WTC11 (cell line): ENCODE results near the gene ITPR2. TPM values are rescaled to one million over a fixed set of nuclear protein-coding genes. Genes with fewer than 3 reads are reported as not detected.

ENCODE experiments used
- ATAC-seq: fragments of 200-7000 bp; cut with Tn5 transposase; 2 replicates; pipeline ENCODE4 v1.10.0; 2021; ENCODE audit warnings: mild to moderate bottlenecking, moderate library complexity
- CTCF ChIA-PET: fragments of 300-600 bp; sonication (Branson Sonifier 250); formaldehyde crosslinking; loops from one replicate; lab custom pipeline; 2021; ENCODE audit warnings: antibody characterized with exemption; lab: Charles Lee
- POLR2A ChIA-PET: fragments of 350-600 bp; sonication (Branson Sonifier 250); formaldehyde crosslinking; loops from one replicate; lab custom pipeline; 2021; ENCODE audit warnings: antibody characterized with exemption; lab: Charles Lee
- DNase-seq: peaks from one replicate; pipeline ENCODE4 v3.0.0; 2021; ENCODE audit warnings: low spot score
- H3K27ac Mint-ChIP-seq: 2 replicates; pipeline ENCODE4 v1.8.0; 2021; ENCODE audit warnings: mixed read lengths
- H3K27me3 Mint-ChIP-seq: 2 replicates; pipeline ENCODE4 v1.8.0; 2021; ENCODE audit warnings: low read depth, mild to moderate bottlenecking, moderate library complexity, mixed read lengths
- H3K36me3 Mint-ChIP-seq: 2 replicates; pipeline ENCODE4 v1.8.0; 2021; ENCODE audit warnings: mixed read lengths
- H3K4me1 Mint-ChIP-seq: 2 replicates; pipeline ENCODE4 v1.8.0; 2022; ENCODE audit warnings: mixed read lengths
- H3K4me3 Mint-ChIP-seq: 2 replicates; pipeline ENCODE4 v1.8.0; 2021; ENCODE audit warnings: mild to moderate bottlenecking, moderate library complexity, mixed read lengths
- H3K9me3 Mint-ChIP-seq: 2 replicates; pipeline ENCODE4 v1.8.0; 2021; ENCODE audit warnings: mixed read lengths
- EMX1 ChIP-seq: fragments of 250-450 bp; sonication (Bioruptor Pico); IDR thresholded peaks from 2 replicates; pipeline ENCODE4 v1.8.0; 2021; ENCODE audit warnings: mild to moderate bottlenecking
- ETV6 ChIP-seq: sonication (generic); formaldehyde crosslinking; IDR thresholded peaks from 2 replicates; pipeline ENCODE4 v1.8.1; 2022; ENCODE audit warnings: mild to moderate bottlenecking, missing genetic modification reagents
- FOXJ3 ChIP-seq: sonication (generic); formaldehyde crosslinking; IDR thresholded peaks from 2 replicates; pipeline ENCODE4 v1.9.0; 2021; ENCODE audit warnings: missing genetic modification reagents, mild to moderate bottlenecking, borderline replicate concordance
- GABPB1 ChIP-seq: sonication (generic); formaldehyde crosslinking; IDR thresholded peaks from 2 replicates; pipeline ENCODE4 v1.8.1; 2023; ENCODE audit warnings: mild to moderate bottlenecking, missing genetic modification reagents
- IRF2 ChIP-seq: sonication (generic); formaldehyde crosslinking; IDR thresholded peaks from 2 replicates; pipeline ENCODE4 v1.8.0; 2022; ENCODE audit warnings: low read depth, missing genetic modification reagents, borderline replicate concordance
- KAT7 ChIP-seq: sonication (generic); formaldehyde crosslinking; IDR thresholded peaks from 2 replicates; pipeline ENCODE4 v1.8.1; 2023; ENCODE audit warnings: missing genetic modification reagents, mild to moderate bottlenecking, borderline replicate concordance
- RORB ChIP-seq: fragments of 250-450 bp; sonication (Bioruptor Pico); IDR thresholded peaks from 2 replicates; pipeline ENCODE4 v1.9.0; 2021; ENCODE audit warnings: mild to moderate bottlenecking
- SOX15 ChIP-seq: fragments of 250-450 bp; sonication (Bioruptor Pico); IDR thresholded peaks from 2 replicates; pipeline ENCODE4 v1.9.0; 2021; ENCODE audit warnings: mild to moderate bottlenecking
- ZNF219 ChIP-seq: sonication (generic); formaldehyde crosslinking; IDR thresholded peaks from 2 replicates; pipeline ENCODE4 v1.8.0; 2023; ENCODE audit warnings: missing genetic modification reagents, mild to moderate bottlenecking, borderline replicate concordance
- ZNF232 ChIP-seq: sonication (generic); formaldehyde crosslinking; IDR thresholded peaks from 2 replicates; pipeline ENCODE4 v1.8.0; 2022; ENCODE audit warnings: mild to moderate bottlenecking, missing genetic modification reagents
- ZNF317 ChIP-seq: sonication (generic); formaldehyde crosslinking; IDR thresholded peaks from 2 replicates; pipeline ENCODE4 v1.8.1; 2023; ENCODE audit warnings: low read depth, mild to moderate bottlenecking, moderate library complexity, missing genetic modification reagents, borderline replicate concordance
- total RNA-seq: library from RNA; stranded (reverse); gene quantifications from 3 replicates; pipeline ENCODE4 v1.2.3, GENCODE V29; 2021
- TF ChIP-seq, protein P1 (sequence below): sonication (generic); formaldehyde crosslinking; IDR thresholded peaks from 2 replicates; pipeline ENCODE4 v1.8.1; 2022; ENCODE audit warnings: mild to moderate bottlenecking, moderate library complexity, missing genetic modification reagents
- TF ChIP-seq, protein P2 (sequence below): sonication (generic); formaldehyde crosslinking; IDR thresholded peaks from 2 replicates; pipeline ENCODE4 v1.8.0; 2022; ENCODE audit warnings: mild to moderate bottlenecking, missing genetic modification reagents
- TF ChIP-seq, protein P3 (sequence below): sonication (generic); formaldehyde crosslinking; IDR thresholded peaks from 2 replicates; pipeline ENCODE4 v1.8.0; 2022; ENCODE audit warnings: mild to moderate bottlenecking, missing genetic modification reagents
- TF ChIP-seq, protein P4 (sequence below): fragments of 250-450 bp; sonication (Bioruptor Pico); IDR thresholded peaks from 2 replicates; pipeline ENCODE4 v1.9.0; 2021; ENCODE audit warnings: mild to moderate bottlenecking
- TF ChIP-seq, protein P5 (sequence below): fragments of 200-600 bp; IDR thresholded peaks from 2 replicates; pipeline ENCODE4 v1.8.0; 2022; ENCODE audit warnings: antibody characterized with exemption
- TF ChIP-seq, protein P6 (sequence below): fragments of 250-450 bp; sonication (Bioruptor Pico); IDR thresholded peaks from 2 replicates; pipeline ENCODE4 v1.8.0; 2021; ENCODE audit warnings: mild to moderate bottlenecking
- TF ChIP-seq, protein P7 (sequence below): sonication (generic); formaldehyde crosslinking; IDR thresholded peaks from 2 replicates; pipeline ENCODE4 v1.8.0; 2023; ENCODE audit warnings: mild to moderate bottlenecking, missing genetic modification reagents

The ITPR2 gene
- total RNA-seq, 1 experiment from 2014 or later, result 50.7 TPM

DNA sequence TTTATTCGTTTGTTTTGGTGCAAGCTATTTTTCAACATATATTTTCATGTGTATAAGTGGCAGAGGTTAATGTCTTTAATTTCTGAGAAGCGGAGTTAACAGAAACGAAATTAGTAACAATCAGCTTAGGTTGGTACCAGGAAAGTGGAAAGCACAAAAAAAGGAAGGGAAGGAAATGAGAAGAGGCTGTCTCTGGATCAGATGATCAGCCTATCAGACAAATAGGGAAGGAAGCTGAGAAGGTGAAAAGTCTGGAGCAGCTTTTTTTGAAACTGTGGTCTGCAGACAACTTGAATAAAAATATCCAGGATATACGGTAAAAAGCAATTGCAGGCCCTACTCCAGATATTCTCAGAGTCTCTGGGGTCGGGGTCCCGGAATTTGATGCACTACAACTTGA is 372.6 kb downstream of the ITPR2 start:
- TF ChIP-seq, protein P1, sequence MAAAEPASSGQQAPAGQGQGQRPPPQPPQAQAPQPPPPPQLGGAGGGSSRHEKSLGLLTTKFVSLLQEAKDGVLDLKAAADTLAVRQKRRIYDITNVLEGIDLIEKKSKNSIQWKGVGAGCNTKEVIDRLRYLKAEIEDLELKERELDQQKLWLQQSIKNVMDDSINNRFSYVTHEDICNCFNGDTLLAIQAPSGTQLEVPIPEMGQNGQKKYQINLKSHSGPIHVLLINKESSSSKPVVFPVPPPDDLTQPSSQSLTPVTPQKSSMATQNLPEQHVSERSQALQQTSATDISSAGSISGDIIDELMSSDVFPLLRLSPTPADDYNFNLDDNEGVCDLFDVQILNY (CRISPR knock-in tag), result no peak
- TF ChIP-seq SOX15 (CRISPR knock-in tag) (no peak), ETV6 (no peak), IRF2 (no peak), FOXJ3 (no peak), ZNF232 (CRISPR knock-in tag) (no peak), EMX1 (CRISPR knock-in tag) (no peak)
- TF ChIP-seq, protein P2, sequence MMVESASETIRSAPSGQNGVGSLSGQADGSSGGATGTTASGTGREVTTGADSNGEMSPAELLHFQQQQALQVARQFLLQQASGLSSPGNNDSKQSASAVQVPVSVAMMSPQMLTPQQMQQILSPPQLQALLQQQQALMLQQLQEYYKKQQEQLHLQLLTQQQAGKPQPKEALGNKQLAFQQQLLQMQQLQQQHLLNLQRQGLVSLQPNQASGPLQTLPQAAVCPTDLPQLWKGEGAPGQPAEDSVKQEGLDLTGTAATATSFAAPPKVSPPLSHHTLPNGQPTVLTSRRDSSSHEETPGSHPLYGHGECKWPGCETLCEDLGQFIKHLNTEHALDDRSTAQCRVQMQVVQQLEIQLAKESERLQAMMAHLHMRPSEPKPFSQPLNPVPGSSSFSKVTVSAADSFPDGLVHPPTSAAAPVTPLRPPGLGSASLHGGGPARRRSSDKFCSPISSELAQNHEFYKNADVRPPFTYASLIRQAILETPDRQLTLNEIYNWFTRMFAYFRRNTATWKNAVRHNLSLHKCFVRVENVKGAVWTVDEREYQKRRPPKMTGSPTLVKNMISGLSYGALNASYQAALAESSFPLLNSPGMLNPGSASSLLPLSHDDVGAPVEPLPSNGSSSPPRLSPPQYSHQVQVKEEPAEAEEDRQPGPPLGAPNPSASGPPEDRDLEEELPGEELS (CRISPR knock-in tag), result no peak
- TF ChIP-seq, protein P3, sequence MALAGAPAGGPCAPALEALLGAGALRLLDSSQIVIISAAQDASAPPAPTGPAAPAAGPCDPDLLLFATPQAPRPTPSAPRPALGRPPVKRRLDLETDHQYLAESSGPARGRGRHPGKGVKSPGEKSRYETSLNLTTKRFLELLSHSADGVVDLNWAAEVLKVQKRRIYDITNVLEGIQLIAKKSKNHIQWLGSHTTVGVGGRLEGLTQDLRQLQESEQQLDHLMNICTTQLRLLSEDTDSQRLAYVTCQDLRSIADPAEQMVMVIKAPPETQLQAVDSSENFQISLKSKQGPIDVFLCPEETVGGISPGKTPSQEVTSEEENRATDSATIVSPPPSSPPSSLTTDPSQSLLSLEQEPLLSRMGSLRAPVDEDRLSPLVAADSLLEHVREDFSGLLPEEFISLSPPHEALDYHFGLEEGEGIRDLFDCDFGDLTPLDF, result no peak
- H3K4me3 Mint-ChIP-seq, result no peak overlapping the region
- ATAC-seq (no peak), DNase-seq (no peak)
- H3K9me3 Mint-ChIP-seq, result peaks cover 5% of the 10 kb centered on the region; the same call in 1 of the 2 replicates
- H3K27me3 Mint-ChIP-seq, result no peaks in the 10 kb centered on the region
- CTCF ChIA-PET, result no interaction called here
- H3K27ac Mint-ChIP-seq, result no peak overlapping the region
- POLR2A ChIA-PET, result no interaction called here
- H3K4me1 Mint-ChIP-seq, result peaks cover 7% of the 10 kb centered on the region
- peaks cover 19% of the 10 kb centered on the region for H3K36me3 Mint-ChIP-seq

DNA sequence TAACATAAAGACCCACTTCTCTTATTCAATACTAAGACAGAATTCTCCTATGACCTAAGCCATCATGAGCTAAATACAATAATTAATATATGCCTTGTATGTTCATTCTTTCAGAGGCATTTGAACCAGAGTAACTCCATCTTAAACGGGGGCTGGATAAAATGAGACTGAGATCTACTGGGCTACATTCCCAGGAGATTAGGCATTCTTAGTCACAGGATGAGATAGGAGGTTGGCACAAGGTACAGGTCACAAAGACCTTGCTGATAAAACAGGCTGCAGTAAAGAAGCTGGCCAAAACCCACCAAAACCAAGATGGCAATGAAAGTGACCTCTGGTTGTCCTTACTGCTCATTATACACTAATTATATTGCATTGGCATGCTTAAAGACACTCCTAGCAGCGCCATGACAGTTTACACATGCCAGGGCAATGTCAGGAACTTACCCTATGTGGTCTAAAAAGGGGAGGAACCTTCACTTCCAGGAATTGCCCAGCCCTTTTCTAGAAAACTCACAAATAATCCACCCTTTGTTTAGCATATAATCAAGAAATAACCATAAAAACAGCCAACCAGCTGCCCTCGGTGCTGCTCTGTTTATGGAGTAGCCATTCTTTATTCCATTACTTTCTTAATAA is 376.9 kb downstream of the ITPR2 start:
- Mint-ChIP-seq H3K4me1 (peaks cover 5% of the 10 kb centered on the region), H3K36me3 (peaks cover 9% of the 10 kb centered on the region; the same call in 1 of the 2 replicates), H3K27ac (no peak overlapping the region), H3K9me3 (no peaks in the 10 kb centered on the region), H3K27me3 (no peaks in the 10 kb centered on the region), H3K4me3 (no peak overlapping the region)
- TF ChIP-seq, protein P4, sequence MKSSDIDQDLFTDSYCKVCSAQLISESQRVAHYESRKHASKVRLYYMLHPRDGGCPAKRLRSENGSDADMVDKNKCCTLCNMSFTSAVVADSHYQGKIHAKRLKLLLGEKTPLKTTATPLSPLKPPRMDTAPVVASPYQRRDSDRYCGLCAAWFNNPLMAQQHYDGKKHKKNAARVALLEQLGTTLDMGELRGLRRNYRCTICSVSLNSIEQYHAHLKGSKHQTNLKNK (CRISPR knock-in tag), result no peak
- TF ChIP-seq KAT7 (CRISPR knock-in tag) (no peak), GABPB1 (CRISPR knock-in tag) (no peak)
- ChIA-PET POLR2A (no interaction called here), CTCF (interaction anchor here (0.9 kb wide), 1 partner anchor 159 kb away, joined by 3 read pairs; no protein-coding TSS in a partner anchor)
- ATAC-seq, result no peak
- DNase-seq, result no peak

DNA sequence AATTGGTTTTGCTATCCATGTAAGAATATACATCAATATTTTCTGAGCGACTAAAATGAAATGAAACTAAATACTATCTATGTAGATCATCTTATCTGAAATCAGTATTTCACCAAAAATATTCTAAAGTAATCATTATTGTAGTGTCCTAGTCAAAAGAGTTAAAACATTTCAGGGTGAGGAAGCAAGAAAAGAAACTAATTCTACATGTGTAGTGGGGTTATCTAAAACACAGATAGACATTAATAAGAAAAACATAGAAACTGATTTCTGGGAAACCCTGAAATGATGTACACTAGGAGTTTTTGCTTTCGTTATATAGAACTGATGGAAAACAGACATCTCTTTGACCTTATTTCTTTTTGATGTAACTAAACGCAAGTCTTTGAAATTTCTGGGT is 379.7 kb downstream of the ITPR2 start:
- H3K27ac Mint-ChIP-seq, result no peak overlapping the region
- CTCF ChIA-PET, result no interaction called here
- H3K9me3 Mint-ChIP-seq, result no peaks in the 10 kb centered on the region

More for the DNA sequence above, 379.7 kb downstream of the ITPR2 start:
- H3K4me3 Mint-ChIP-seq, result no peak overlapping the region
- POLR2A ChIA-PET, result no interaction called here
- H3K4me1 Mint-ChIP-seq, result peaks cover 5% of the 10 kb centered on the region
- DNase-seq (no peak), ATAC-seq (no peak)
- TF ChIP-seq, protein P5, sequence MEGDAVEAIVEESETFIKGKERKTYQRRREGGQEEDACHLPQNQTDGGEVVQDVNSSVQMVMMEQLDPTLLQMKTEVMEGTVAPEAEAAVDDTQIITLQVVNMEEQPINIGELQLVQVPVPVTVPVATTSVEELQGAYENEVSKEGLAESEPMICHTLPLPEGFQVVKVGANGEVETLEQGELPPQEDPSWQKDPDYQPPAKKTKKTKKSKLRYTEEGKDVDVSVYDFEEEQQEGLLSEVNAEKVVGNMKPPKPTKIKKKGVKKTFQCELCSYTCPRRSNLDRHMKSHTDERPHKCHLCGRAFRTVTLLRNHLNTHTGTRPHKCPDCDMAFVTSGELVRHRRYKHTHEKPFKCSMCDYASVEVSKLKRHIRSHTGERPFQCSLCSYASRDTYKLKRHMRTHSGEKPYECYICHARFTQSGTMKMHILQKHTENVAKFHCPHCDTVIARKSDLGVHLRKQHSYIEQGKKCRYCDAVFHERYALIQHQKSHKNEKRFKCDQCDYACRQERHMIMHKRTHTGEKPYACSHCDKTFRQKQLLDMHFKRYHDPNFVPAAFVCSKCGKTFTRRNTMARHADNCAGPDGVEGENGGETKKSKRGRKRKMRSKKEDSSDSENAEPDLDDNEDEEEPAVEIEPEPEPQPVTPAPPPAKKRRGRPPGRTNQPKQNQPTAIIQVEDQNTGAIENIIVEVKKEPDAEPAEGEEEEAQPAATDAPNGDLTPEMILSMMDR, result no peak
- TF ChIP-seq, protein P6, sequence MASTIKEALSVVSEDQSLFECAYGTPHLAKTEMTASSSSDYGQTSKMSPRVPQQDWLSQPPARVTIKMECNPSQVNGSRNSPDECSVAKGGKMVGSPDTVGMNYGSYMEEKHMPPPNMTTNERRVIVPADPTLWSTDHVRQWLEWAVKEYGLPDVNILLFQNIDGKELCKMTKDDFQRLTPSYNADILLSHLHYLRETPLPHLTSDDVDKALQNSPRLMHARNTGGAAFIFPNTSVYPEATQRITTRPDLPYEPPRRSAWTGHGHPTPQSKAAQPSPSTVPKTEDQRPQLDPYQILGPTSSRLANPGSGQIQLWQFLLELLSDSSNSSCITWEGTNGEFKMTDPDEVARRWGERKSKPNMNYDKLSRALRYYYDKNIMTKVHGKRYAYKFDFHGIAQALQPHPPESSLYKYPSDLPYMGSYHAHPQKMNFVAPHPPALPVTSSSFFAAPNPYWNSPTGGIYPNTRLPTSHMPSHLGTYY (CRISPR knock-in tag), result no peak
- TF ChIP-seq ZNF219 (CRISPR knock-in tag), result no peak
- TF ChIP-seq, protein P7, sequence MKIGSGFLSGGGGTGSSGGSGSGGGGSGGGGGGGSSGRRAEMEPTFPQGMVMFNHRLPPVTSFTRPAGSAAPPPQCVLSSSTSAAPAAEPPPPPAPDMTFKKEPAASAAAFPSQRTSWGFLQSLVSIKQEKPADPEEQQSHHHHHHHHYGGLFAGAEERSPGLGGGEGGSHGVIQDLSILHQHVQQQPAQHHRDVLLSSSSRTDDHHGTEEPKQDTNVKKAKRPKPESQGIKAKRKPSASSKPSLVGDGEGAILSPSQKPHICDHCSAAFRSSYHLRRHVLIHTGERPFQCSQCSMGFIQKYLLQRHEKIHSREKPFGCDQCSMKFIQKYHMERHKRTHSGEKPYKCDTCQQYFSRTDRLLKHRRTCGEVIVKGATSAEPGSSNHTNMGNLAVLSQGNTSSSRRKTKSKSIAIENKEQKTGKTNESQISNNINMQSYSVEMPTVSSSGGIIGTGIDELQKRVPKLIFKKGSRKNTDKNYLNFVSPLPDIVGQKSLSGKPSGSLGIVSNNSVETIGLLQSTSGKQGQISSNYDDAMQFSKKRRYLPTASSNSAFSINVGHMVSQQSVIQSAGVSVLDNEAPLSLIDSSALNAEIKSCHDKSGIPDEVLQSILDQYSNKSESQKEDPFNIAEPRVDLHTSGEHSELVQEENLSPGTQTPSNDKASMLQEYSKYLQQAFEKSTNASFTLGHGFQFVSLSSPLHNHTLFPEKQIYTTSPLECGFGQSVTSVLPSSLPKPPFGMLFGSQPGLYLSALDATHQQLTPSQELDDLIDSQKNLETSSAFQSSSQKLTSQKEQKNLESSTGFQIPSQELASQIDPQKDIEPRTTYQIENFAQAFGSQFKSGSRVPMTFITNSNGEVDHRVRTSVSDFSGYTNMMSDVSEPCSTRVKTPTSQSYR (CRISPR knock-in tag), result no peak
- no peak for TF ChIP-seq ZNF317
- TF ChIP-seq RORB (CRISPR knock-in tag), result no peak
- peaks cover 8% of the 10 kb centered on the region; the same call in 1 of the 2 replicates for H3K36me3 Mint-ChIP-seq
- no peaks in the 10 kb centered on the region for H3K27me3 Mint-ChIP-seq
